Eye (tissue), 1 donor: ENCODE measurements around the gene FMN1.

Experiments used
- DNase-seq: peaks from one replicate; pipeline ENCODE4 v3.0.0-alpha.2; 2015

The FMN1 gene

GRCh38 chr15:33008284-33008995 lies 186.1 kb downstream of the FMN1 start:
- no peak for DNase-seq

DNA sequence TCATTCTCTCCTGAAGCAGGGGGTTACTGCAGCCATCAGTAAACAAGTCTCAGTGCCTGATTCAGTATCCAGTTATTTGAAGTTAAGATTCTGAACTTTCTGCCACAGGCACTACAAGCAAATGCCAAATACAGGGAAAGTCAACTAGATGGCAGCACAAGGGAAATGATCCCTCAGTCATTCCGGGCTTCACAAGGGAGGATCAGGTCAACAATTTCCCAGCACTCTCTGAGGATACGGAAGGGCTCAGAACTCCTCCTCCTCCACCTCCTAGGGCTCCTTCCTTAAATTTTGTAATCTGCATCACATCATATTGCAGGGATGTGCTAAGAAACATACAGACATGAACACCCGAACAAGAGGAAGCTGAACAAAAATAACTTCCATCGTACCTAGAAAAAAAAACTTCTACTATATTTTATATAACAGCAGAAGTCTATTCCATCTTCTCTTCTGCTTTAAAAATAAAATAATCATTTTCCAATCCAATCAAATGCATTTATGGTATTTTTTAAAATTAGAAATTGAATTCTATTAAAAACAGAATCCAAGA lies 187.1 kb downstream of the FMN1 start:
- no peak for DNase-seq

DNA sequence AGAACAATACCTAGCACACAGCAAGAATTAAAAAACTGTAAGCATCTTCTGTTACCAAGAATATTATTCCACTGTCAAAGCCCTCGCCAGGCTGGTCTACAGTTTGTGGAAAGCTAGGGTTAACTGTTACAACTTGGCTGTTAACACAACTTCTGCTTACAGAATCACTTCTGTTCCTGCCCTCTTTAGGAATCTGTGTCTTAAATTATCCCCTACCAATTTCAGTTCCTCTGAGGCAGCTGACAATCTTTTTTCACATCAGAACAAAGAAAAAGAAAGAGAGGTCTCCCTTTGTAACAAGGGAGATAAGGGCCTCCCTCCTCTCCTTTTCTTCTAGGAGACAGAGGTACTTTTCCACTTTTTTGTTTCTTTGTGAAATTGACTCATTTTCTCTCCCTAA lies 188.9 kb downstream of the FMN1 start:
- DNase-seq, result no peak

DNA sequence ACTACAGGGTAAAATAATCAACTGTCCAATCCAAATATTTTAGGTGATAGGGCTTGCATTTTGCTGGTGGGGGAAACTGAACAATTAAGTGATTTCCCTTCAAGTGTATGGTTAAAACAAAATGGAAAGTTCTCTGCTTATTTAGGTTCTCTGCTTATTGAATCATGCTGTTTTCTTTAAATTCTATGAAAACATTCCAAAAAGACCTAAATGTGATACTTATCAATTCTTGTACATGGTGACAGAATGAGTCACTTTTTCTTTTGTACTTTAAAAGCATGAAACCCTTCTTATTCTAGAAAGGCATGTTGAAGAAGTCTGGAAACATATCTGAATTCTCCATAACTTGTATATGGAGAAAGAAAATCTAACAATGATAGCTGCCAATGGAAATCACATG lies 192.6 kb downstream of the FMN1 start:
- no peak for DNase-seq

GRCh38 chr15:32998979-32999672 lies 195.4 kb downstream of the FMN1 start:
- DNase-seq, result no peak

GRCh38 chr15:32998182-32998581 lies 196.3 kb downstream of the FMN1 start:
- no peak for DNase-seq

GRCh38 chr15:32994810-32995424 lies 199.6 kb downstream of the FMN1 start:
- DNase-seq, result peak; percentile 71

DNA sequence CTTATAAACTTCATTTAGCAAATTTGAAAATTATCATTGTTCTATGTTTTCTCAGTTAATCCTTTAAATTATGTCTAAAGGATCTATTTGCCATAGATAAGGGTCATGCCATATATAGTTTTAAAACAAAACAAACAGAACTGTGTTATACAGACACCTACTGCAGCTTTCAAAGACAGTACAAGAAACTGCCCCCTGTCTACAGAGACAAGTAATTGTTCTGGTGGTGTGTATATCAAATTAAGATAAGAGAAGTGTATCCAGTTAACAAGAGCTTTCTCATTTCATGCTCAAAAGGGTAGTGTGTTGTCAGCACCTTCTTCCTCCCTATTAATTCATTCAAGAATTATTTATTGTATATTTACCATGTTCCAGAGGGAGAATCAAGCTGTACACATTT lies 201.2 kb downstream of the FMN1 start:
- DNase-seq, result no peak

DNA sequence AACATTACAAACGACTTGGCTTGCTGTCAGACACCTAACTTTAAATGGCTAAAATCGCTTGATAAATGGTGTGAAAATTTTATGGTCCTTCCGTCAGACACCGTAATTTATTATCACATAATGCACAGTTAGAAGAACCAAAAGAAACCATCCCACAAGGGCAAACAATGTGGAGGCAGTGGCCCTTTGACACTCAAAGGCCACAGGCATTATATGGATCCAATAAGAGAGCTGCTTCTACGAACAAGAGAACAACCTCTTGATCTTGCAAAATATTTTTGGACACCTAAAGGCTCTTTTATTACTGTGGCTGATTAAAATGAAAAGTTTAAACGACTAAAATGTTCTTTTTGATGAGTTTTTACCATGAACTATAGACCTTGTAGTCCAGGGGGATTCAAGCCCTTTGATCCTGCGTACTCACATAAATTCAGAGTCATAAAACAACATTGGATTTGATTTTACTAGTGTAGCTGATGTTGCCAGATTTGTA lies 202.8 kb downstream of the FMN1 start:
- DNase-seq, result no peak

GRCh38 chr15:32990071-32990470 lies 204.4 kb downstream of the FMN1 start:
- no peak for DNase-seq

GRCh38 chr15:32987067-32987466 lies 207.4 kb downstream of the FMN1 start:
- DNase-seq, result no peak

GRCh38 chr15:32986147-32986546 lies 208.4 kb downstream of the FMN1 start:
- DNase-seq, result no peak

- DNase-seq, result no peak
Observed at GRCh38 chr15:32983679-32984078, 210.8 kb downstream of the FMN1 start.

- no peak for DNase-seq
Observed at GRCh38 chr15:32982001-32982400, 212.5 kb downstream of the FMN1 start.

GRCh38 chr15:32981536-32981935 lies 213.0 kb downstream of the FMN1 start:
- no peak for DNase-seq

- DNase-seq, result peak; percentile 27
Observed at GRCh38 chr15:32979710-32980109, 214.8 kb downstream of the FMN1 start.

GRCh38 chr15:32977506-32977905 lies 217.0 kb downstream of the FMN1 start:
- DNase-seq, result no peak

DNA sequence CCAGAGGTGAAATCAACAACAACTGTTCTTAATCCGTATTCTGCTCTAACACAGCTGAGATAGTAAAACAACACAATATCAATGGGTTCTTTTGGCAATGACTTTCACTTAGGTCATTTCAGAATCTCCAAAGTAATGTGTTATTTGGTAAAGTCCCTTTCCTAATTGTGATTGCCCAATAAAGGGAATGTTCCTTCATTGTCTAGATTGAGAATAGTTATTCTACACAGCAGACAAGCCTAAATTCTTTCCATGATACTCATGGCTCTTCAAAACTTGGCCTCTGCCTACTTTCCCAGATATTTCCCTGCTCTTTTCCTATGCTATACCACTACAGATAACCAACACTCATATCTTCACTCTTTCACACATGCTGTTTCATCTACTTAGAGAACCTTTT lies 219.8 kb downstream of the FMN1 start:
- DNase-seq, result no peak

- DNase-seq, result no peak
Observed at GRCh38 chr15:32972686-32973085, 221.8 kb downstream of the FMN1 start.

DNA sequence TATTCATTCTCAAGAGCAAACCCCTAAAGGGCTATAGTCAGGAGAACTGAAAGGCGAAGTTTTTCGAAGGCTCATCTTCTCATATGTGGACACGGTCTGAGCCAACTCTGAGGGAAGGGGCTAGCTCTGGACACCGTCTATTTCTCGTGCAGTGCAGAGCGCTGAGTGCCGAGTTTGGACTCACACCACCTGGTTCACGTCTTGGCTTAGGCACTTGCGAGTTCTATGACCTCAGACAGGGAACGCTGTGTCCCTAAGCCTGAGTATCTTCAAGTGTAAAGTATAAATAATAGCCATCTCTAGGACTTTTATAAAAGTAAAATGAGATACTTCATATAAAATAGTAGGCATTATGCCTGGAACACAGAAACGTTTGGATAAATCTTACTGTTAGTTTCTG lies 223.7 kb downstream of the FMN1 start:
- DNase-seq, result no peak

DNA sequence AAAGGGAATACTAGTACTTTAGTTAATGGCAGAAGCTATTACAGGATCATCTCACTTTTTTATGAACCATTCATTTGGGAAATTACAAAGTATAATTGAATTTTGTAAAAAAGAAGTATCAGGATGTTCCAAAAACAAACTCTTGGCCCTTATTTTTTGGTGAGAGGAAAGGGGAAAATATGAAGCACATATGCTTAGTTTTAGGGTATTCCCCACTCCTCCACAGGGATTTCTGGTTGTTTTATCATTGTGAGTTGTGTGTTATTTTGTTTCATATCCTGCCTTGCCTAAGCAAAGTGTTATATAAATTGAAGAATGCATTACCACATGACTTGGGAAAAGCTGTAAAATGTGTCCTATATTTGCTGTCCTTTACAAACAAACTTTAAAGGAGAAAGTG lies 227.0 kb downstream of the FMN1 start:
- DNase-seq, result no peak

DNA sequence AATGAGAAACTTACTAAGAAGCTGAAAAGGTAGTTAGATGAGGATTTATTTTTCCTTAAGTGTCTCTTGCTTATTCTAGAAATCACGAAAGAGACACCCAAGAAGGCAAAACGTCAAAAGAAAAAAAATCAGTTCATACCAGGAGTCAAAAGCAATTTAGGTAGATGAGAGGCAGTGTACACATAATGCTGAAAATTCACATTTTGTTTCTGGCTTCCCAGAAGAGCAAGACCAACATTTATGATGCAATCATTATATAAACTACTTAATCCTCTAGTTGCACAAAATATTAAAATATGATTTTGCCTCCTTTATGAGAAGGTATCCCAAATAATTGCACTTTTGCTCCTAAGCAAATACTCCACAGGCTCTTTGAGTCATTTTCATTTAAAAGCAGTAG lies 228.0 kb downstream of the FMN1 start:
- no peak for DNase-seq

GRCh38 chr15:32965897-32966296 lies 228.6 kb downstream of the FMN1 start:
- no peak for DNase-seq

DNA sequence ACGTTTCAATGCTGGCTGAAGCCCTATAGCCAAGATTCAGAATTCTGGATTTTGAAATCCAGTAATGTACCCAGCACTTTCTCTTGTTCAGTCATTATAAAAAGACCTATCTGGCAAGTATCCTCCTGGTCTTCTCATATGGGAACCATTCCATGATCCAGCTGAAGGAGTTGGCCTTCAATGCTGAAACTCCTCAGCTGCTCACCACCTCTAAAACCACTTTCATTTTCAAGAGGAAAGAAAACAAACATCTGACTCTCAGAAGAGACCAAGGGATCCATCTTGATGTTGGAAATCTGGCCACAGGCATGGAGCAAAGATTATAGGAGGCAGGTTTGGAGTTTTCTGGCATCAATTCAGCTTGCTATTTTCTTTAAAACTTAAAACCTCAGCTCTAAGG lies 235.4 kb downstream of the FMN1 start:
- DNase-seq, result no peak
